CD4-positive, alpha-beta T cell treated with Interleukin-15 for 4 hours (primary cell): Measurements from ENCODE around the gene FBXL7.
"Not testable (repeated sequence)": the region's sequence is repeated elsewhere in the genome, so short reads cannot be mapped to it uniquely, and the experiment has no call there.

Source experiments
- DNase-seq: peaks from one replicate; pipeline ENCODE4 v3.0.0-alpha.2; 2020; ENCODE audit warnings: low spot score

Gene FBXL7

GRCh38 chr5:15819617-15820016 is 319.6 kb downstream of the FBXL7 start:
- DNase-seq = no peak

- no peak for DNase-seq
Observed at GRCh38 chr5:15821506-15821905, 321.5 kb downstream of the FBXL7 start.

GRCh38 chr5:15823398-15823797 is 323.4 kb downstream of the FBXL7 start:
- DNase-seq = no peak

- DNase-seq = no peak
Observed at GRCh38 chr5:15827741-15828140, 327.8 kb downstream of the FBXL7 start.

- no peak for DNase-seq
Observed at GRCh38 chr5:15831408-15831807, 331.4 kb downstream of the FBXL7 start.

GRCh38 chr5:15833365-15833764 is 333.4 kb downstream of the FBXL7 start:
- no peak for DNase-seq

GRCh38 chr5:15834596-15835245 is 334.7 kb downstream of the FBXL7 start:
- DNase-seq = no peak

- DNase-seq = no peak
Observed at GRCh38 chr5:15835514-15835913, 335.5 kb downstream of the FBXL7 start.

- no peak for DNase-seq
Observed at GRCh38 chr5:15837551-15838289, 337.7 kb downstream of the FBXL7 start.

- DNase-seq = no peak
Observed at GRCh38 chr5:15844253-15844652, 344.3 kb downstream of the FBXL7 start.

- no peak for DNase-seq
Observed at GRCh38 chr5:15844871-15845270, 344.9 kb downstream of the FBXL7 start.

- no peak for DNase-seq
Observed at GRCh38 chr5:15850536-15850935, 350.6 kb downstream of the FBXL7 start.

- no peak for DNase-seq
Observed at GRCh38 chr5:15850939-15851341, 351.0 kb downstream of the FBXL7 start.

GRCh38 chr5:15852217-15852616 is 352.2 kb downstream of the FBXL7 start:
- no peak for DNase-seq

- no peak for DNase-seq
Observed at GRCh38 chr5:15852949-15853348, 353.0 kb downstream of the FBXL7 start.

GRCh38 chr5:15858326-15858725 is 358.3 kb downstream of the FBXL7 start:
- no peak for DNase-seq

GRCh38 chr5:15864536-15865215 is 364.7 kb downstream of the FBXL7 start:
- DNase-seq = no peak

GRCh38 chr5:15872259-15872658 is 372.3 kb downstream of the FBXL7 start:
- not testable (repeated sequence) for DNase-seq

GRCh38 chr5:15877914-15878313 is 377.9 kb downstream of the FBXL7 start:
- no peak for DNase-seq

- no peak for DNase-seq
Observed at GRCh38 chr5:15880201-15880600, 380.2 kb downstream of the FBXL7 start.

GRCh38 chr5:15885156-15885555 is 385.2 kb downstream of the FBXL7 start:
- DNase-seq = no peak

- no peak for DNase-seq
Observed at GRCh38 chr5:15886156-15886555, 386.2 kb downstream of the FBXL7 start.

- no peak for DNase-seq
Observed at GRCh38 chr5:15887093-15887492, 387.1 kb downstream of the FBXL7 start.
